HS-5 (cell line): Measurements from ENCODE around the gene FYB2.
A peak's percentile ranks its signal among the peaks of the same experiment; 100 is the strongest.

Source experiments
- DNase-seq: peaks from one replicate; pipeline ENCODE4 v3.0.0-alpha.2; 2012; ENCODE audit warnings: low read depth

Gene FYB2

GRCh38 chr1:56834137-56834900 lies 15.1 kb upstream of the FYB2 start:
- DNase-seq, result no peak

GRCh38 chr1:56833088-56833487 lies 13.9 kb upstream of the FYB2 start:
- no peak for DNase-seq

GRCh38 chr1:56831871-56832693 lies 12.9 kb upstream of the FYB2 start:
- DNase-seq, result peak; percentile 76

- DNase-seq, result no peak
These were observed 10.8 kb upstream of the FYB2 start for GRCh38 chr1:56830052-56830451.

- no peak for DNase-seq
These were observed 8.5 kb upstream of the FYB2 start for GRCh38 chr1:56827711-56828110.

- DNase-seq, result no peak
These were observed 6.2 kb upstream of the FYB2 start for GRCh38 chr1:56825436-56825835.

- no peak for DNase-seq
These were observed 5.7 kb upstream of the FYB2 start for GRCh38 chr1:56824938-56825337.

- DNase-seq, result no peak
These were observed 5.1 kb upstream of the FYB2 start for GRCh38 chr1:56824271-56824670.

- DNase-seq, result no peak
These were observed 2.2 kb upstream of the FYB2 start for GRCh38 chr1:56821462-56821797.

- DNase-seq, result peak; percentile 33
These were observed 1.7 kb upstream of the FYB2 start for GRCh38 chr1:56820755-56821461.

- no peak for DNase-seq
These were observed 1.3 kb downstream of the FYB2 start for GRCh38 chr1:56817716-56818463.

GRCh38 chr1:56816909-56817308 lies 2.3 kb downstream of the FYB2 start:
- DNase-seq, result no peak

GRCh38 chr1:56816264-56816663 lies 2.9 kb downstream of the FYB2 start:
- no peak for DNase-seq

GRCh38 chr1:56814205-56814604 lies 5.0 kb downstream of the FYB2 start:
- no peak for DNase-seq

- no peak for DNase-seq
These were observed 7.9 kb downstream of the FYB2 start for GRCh38 chr1:56811331-56811730.

GRCh38 chr1:56808410-56808809 lies 10.8 kb downstream of the FYB2 start:
- no peak for DNase-seq

- no peak for DNase-seq
These were observed 12.4 kb downstream of the FYB2 start for GRCh38 chr1:56806804-56807203.

- no peak for DNase-seq
These were observed 15.5 kb downstream of the FYB2 start for GRCh38 chr1:56803561-56804156.

- DNase-seq, result no peak
These were observed 19.4 kb downstream of the FYB2 start for GRCh38 chr1:56799605-56800400.

- peak; percentile 29 for DNase-seq
These were observed 21.1 kb downstream of the FYB2 start for GRCh38 chr1:56798053-56798471.
